NCI-H774 (cell line): ENCODE data around the gene CCR4.
"Not testable (repeated sequence)": the region's sequence is repeated elsewhere in the genome, so short reads cannot be mapped to it uniquely, and the experiment has no call there.

ENCODE experiments used
- DNase-seq: peaks from one replicate; lab custom pipeline; 2025; lab: John Stamatoyannopoulos, UW

Gene CCR4

DNA sequence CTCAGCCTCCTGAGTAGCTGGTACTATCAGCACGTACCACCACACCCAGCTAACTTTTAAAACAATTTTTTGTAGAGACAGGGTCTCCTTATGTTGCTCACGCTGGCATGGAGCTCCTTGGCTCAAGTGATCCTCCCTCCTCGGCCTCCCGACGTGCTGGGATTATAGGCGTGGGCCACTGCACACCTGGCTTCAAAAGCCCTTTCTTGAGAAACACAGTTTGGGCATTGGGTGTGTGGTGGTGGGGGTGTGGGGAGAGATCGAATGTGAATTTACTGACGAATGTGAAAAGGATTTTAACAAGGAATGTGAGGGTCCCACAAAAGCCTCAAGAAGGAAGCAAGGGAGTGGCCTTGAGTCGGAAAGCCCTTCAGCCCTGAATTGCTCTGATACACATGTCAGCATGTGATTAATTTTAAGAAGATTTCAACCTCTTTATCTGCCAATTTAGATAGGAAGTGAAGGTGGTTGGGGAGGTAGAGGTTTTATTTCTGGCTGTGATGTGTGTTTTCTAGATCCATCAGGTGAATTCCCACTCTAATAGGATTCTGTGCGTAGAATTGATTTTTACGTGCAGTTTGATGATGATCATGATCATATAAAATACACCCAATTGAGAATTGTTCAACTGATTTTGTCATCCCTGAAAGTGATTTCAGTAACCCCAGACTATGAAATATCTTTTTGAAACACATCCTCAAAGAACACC is 1.1 kb downstream of the CCR4 start:
- no peak for DNase-seq

DNA sequence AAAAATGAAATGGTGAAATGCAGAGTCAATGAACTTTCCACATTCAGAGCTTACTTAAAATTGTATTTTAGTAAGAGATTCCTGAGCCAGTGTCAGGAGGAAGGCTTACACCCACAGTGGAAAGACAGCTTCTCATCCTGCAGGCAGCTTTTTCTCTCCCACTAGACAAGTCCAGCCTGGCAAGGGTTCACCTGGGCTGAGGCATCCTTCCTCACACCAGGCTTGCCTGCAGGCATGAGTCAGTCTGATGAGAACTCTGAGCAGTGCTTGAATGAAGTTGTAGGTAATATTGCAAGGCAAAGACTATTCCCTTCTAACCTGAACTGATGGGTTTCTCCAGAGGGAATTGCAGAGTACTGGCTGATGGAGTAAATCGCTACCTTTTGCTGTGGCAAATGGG is 3.1 kb downstream of the CCR4 start:
- no peak for DNase-seq

DNA sequence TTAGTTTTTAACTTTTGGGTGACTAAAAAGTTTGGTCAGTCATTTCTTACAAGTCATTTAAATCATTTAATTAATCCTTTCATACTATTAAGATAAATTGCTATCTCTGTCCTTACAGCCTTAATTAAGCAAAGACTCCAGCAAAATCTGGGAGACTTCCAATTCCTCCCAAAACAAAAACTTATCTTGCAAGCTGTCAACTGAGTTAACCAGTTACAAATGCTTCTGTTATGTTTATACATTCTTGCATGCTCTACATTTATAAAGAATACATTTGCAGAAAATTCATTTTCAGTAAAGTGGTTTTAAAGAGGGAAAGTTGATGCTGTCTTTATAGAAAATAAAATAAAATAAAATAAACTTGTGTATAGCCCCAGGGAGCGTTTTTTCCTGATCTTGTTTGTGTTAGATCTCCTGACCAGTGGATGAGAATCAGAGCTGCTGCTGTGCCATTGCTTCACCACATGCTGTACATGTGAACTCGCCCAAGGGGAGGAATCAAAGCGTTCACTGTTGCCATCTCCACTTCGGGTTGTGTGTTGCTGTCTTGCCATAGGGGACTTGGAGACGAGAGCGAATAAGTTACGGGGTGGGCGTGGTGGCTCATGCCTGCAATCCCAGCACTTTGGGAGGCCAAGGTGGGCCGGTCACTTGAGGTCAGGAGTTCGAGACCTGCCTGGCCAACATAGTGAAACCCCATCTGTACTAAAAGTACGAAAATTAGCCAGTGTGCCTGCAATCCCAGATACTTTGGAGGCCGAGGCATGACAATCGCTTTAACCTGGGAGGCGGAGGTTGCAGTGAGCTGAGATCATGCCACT is 5.5 kb downstream of the CCR4 start:
- DNase-seq, result no peak

DNA sequence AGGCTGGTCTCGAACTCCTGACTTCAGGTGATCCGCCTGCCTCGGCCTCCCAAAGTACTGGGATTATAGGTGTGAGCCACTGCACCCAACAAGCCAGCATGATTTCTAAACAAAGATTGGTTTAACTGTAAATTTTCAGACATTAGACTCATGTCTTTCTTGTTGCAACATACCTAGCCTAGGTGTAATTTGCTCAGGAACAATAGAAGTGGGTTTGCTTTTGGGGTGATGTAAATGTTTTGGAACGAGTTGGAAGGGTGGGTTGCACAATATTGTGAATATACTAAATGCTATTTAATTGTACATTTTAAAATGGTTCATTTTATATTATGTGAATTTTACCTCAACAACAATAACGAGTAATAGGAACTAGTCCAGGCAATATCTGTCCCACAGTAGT is 7.1 kb downstream of the CCR4 start:
- DNase-seq, result no peak

DNA sequence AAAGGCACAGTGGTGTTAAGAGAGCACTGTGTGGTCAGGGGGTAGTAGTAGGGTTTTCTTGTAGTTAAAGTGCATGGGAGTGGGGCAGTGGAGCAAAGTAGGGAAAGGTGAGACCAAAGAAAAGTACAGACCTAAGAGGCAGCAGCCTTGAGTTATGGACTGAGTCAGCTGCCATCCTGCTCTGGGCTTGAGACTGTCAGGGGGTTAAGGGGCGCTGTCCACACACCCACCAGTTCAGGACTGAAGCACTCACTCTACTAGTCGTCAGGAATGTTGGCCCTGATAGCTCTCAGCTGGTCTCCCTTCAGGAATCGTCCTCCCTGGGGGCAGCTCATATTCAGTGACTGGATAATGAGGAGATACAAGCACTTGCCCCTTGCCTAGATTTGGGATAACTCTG is 7.9 kb downstream of the CCR4 start:
- DNase-seq, result no peak

DNA sequence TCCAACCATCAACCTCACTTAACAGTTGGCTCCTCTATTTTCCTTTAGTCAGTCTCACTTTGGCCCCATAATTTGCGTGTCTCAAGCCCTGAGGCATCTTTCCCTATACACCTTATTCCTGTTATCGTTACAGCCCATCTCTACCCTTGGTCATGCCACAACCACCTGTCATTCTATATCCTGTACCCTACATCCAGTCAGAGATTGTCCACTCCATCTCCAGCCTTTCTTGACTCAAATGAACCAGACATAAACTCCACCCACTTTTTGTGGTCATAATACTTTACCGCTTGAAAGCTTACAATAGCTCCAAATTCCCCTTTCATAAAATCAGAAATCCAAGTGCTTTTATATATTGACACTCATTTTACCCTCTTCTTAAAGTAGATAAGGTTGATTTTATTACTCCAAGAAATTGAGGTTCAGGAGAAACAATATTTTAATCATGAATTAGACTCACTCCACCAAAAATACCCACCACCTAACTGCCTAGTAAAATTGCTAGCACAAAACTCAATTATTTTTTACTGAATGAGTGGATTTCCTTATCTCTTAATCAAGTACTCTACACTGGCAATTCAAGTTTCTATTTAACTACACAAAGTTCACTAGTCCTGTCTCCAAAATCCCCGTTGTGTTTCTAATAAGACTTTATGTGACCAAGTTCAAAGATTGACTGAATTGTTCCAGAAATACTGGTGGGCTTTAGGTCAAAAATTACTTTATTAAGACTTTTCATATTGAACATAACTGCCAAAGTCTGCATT is 9.1 kb downstream of the CCR4 start:
- DNase-seq, result no peak

DNA sequence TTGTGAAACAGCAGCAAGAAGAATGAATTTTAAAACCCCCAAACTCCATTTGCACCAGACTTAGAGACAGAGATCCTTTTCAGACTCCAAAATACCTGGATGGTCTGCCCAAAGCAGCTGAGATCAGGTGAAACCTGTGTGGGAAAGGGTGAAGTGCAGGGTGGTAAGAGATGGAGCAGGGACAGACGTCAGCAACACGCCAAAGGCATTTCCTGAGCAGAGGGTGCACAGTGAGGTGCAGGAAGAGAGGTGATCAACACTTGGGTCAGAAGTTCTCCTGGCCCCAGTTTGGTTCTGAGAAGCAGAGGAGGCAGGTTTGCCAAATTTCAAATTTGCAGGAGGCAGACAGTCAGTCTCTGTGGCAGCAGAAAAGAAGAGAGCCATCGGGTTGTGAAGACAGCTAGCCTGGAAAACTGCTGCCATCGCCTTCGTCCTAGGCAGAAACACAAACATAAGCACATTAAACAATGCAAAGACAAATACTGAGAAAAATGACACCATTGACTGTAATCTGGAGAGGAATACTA is 9.8 kb downstream of the CCR4 start:
- no peak for DNase-seq

DNA sequence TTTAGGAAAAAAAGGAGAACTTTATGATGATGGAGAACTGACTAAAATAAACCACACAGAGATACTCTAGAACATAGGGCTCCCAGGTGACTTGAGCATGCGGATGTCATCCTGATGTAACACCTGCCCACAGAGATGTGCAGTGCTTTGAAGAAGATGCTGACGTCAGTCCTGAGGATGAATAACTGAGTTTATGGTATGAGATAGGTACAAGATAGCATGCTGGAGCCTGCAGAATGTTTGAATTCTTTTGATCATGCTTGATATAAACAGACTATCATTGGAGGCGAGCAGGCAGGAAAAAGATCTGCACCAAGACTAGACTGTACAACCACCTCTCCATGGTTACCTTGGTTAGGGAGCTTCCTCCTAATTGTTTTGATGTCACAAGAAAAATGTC is 12.4 kb downstream of the CCR4 start:
- DNase-seq, result no peak

DNA sequence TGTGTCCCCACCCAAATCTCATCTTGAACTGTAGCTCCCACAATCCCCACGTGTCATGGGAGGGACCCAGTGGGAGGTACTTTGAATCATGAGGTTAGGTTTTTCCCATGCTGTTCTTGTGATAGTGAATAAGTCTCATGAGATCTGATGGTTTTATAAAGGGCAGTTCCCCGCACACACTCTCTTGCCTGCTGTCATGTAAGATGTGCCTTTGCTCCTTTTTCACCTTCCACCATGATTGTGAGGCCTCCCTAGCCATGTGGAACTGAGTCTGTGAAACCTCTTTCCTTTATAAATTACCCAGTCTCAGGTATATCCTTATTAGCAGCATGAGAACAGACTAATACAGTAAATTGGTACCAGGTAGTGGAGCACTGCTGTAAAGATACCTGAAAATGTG is 13.3 kb downstream of the CCR4 start:
- not testable (repeated sequence) for DNase-seq

DNA sequence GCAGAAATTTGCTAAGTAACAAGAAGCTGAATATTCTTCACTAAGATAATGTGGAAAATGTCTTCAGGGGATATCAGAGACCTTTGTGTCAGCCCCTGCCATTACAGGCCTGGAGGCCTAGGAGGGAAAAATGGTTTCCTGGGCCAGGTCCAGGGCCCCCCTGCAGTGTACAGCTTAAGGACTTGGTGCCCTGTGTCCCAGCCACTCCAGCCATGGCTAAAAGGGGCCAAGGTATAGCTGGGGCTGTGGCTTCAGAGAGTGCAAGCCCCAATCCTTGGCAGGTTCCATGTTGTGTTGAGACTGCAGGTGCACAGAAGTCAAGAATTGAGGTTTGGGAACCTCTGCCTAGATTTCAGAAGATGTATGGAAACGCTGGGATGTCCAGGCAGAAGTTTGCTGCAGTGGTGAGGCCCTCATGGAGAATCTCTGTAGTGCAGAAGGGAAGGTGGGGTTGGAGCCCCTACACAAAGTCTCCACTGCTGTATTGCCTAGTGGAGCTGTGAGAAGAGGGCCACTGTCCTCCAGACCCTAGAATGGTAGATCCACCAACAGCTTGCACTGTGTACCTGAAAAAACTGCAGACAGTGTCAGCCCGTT is 14.3 kb downstream of the CCR4 start:
- DNase-seq, result not testable (repeated sequence)

DNA sequence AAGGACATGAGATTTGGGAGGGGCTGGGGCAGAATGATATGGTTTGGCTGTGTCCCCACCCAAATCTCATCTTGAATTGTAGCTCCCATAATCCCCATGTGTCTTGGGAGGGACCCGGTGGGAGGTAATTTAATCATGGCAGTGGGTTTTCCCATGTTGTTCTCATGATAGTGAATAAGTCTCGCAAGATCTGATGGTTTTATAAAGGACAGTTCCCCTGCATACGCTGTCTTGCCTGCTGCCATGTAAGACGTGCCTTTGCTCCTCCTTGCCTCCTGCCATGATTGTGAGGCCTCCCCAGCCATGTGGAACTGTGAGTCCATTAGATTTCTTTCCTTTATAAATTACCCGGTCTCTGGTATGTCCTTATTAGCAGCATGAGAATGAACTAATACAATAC is 15.2 kb downstream of the CCR4 start:
- not testable (repeated sequence) for DNase-seq

DNA sequence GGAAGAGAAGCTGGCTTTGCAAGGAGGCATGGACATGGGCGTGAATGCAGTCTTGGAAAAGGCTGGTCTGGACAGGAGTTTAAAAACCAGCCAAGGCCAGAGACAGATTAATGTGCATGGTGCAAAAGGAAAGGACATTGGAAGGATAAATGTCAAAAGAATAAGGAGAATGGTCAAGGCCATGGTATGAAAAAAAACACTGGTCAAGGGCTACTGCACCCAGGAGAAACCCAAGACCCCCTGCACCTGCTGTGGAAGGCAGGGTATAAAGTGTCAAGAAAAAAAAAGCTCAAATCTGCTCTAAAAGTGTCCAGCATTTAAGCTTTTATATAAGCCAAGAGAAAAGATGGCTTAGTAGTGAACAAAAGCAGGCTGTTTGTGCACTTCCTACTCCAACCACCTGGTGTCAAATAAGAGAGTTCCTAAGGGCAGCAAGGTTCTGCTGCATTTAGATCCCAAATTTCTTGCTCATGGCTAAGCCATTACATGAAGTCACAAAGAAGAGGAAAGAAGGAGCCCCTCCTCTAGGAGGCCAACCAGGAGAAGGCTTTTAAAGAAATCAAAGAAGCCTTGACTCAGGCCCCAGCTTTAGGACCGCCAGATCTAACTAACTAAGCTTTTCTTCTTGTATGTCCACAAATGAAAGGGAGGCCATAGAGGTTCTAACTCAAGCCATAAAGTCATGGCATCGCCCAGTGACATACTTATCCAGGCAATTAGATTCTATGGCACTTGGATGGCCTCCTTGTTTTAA is 16.9 kb downstream of the CCR4 start:
- DNase-seq, result no peak

DNA sequence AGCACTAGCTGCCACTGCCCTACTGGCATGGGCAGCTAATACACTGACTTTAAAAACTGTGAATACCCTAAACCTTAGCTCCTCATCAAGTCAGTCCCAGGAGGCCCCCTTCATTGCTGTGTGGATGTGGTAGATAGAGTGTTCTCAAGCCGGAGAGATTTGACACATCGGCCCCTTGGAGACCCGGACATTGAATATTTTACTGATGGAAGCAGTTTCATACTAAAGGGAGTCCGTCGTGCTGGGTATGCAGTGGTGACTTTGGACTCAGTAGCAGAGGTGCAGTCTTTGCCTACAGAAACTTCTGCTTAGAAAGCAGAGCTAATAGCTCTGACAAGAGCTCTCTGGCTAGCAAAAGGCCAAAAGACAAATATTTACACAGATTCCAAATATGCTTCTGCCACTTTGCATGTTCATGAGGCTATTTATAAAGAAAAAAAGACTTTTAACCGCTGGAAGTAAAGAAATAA is 17.5 kb downstream of the CCR4 start:
- DNase-seq, result no peak

DNA sequence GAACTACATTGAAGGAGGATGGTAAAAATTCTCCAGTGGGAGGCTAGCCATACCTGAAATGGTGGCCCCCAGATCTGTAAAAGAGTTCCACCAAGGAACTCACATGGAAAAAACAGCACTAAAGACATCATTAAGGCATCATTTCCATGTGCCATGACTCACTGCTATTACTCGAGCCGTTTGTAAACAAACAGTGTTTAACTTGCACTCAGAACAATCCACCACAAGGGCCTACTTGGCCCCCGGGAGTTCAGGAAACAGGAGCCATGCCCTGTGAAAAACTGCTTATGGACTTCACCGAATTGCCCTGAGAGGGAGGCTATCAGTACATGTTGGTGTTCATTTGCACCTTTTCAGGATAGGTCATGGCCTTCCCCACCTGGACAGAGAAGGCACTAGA is 18.2 kb downstream of the CCR4 start:
- peak; percentile 67 for DNase-seq

DNA sequence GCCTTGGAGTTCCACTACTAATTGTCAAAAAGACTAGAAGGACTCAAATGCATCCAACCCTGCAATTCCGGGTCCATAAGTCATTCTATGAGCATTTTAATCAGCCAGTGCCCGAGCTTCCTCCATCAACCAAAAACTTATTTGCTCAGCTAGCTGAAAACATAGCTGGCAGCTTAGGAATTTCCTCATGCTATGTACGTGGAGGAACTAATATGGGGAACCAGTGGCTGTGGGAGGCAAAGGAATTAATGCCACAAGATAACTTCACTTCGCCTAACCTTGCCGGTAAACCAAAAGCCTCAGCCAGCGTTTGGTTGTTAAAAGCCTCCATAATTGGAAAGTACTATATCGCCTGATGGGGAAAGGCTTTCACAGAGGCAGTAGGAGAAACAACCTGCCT is 19.8 kb downstream of the CCR4 start:
- DNase-seq, result not testable (repeated sequence)

DNA sequence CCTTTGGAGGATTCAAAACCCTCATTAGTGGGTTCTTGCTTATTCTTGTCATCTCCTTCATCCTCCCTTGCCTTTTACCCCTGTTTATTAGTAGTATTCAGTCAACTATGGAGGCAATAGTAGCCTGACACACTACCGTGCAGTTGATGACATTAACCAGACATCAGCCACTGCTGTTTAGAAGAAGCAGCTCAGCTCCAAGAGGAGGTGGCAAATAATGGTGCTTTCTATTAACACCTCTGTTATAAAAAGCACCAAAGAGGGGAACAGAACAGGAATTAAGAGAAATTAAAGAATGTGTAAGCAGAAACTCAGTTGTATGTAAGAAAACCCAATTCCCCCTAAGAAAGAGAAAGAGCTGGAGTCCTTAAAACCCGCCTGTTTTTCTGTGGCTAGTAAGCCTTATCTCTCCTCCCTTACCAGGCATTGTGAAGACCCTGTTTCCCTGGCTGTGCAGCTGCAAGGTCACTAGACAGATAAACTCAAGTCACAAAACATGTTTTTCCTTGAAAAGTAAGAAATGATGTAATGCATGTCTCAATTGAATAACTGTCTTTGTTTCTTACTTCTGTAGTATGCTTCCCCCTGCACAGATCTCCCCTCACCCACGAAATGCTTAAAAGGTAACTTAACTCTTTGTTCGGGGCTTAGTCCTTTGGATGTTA is 21.2 kb downstream of the CCR4 start:
- DNase-seq, result no peak

DNA sequence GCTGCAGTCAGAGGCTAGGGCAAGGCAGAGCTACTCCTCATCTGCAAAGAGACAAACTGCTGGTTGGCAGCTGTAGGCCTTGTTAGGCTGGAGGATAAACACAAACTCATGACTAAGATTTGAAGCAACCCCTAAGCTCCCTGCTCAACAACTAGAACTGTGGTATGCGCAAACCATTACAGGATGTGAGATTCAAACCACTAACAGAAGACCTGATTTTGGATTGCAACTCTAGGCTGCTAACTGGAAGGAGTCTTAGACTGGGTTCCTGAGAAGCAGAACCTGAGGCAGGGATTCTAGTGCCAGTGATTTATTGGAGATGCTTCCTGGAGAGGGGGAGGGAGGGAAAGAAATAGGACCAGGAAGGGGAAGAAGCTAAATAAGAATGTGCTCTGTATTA is 22.5 kb downstream of the CCR4 start:
- no peak for DNase-seq

DNA sequence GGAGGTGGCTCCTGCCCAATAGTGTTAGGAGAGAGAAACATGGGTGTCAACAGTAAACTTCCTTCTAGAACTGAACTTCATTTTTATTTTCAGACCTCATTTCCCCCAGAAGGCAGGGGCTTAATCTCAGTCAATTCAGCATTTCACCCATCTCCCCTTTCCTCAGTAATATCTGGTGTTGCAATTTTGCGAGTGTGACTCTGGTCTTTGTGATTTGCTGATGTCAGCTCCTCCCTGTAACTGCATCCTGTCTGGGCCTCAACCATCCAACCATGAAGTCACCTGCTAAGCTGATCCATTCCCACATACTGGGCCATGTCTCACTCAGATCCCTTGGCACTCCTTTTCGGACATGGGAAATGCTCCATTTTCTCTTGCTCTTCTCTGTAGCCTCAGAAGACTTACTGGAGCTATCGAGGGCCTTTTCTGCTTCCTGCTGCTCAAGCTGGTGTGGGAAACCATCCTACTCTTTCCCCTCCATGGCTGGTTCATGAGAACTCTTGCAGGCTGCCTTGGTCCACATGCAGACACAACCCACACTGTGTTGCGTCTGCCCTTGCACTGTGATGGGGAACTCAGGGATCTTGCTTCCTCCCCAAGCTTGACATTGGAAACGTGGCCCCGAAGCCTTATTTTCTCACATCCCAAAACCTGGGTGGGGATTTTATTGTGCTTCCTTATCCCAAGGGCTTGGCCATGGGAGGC is 24.6 kb downstream of the CCR4 start:
- DNase-seq, result no peak

DNA sequence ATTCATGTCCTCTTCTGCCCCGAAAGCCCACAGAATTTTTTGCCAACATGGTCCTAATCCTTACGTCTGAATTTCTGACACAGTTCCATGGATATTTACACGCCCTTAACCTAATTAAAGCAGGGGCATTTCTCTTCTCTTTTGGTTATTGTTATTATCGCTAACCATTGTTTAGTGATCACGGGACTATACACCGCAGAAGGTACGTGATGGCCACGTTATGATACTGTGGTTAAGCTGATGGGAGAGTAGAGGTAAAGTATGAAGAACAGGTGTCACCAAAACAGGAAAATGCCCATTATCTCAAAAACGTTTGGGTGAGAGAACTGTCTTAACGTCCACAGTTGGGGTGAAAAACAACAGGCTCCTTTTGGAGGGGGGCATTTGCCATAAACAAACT is 26.4 kb downstream of the CCR4 start:
- DNase-seq, result no peak

DNA sequence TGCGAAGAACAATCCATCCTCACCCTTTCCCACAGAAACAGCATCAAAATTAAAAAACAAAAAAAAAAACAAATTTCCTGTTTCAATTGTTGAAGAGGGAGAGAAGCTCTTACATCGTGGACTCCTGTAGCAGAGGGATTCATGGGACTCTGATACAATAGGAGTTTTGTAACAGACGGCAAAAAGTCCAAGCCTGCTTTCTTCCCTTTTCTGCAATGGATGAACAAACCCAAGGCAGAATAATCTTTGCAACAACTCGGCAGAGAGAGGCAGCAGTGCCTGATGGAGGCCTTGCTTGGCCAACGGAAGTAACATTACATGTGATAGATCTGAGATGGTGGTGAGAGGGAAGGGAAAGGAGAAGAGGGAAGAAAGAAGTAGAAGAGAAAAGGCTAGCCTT is 26.9 kb downstream of the CCR4 start:
- no peak for DNase-seq
